DOHH2 (cell line): Measurements from ENCODE around the gene MINDY2.

Source experiments
- CTCF ChIP-seq: fragments of 200-600 bp; sonication (generic); IDR thresholded peaks from one replicate; pipeline ENCODE4 v1.5.1; 2014; ENCODE audit warnings: antibody characterized with exemption, mild to moderate bottlenecking, low read depth, low read length; ENCODE audit not compliant: poor library complexity, severe bottlenecking
- EZH2phosphoT487 ChIP-seq: fragments of 200-600 bp; sonication (generic); IDR thresholded peaks from 2 replicates; pipeline ENCODE4 v1.6.1; 2017; ENCODE audit warnings: borderline replicate concordance, mild to moderate bottlenecking, antibody characterized with exemption, low read length, moderate library complexity, mixed read lengths

- no peak for TF ChIP-seq CTCF
- no peak for TF ChIP-seq EZH2phosphoT487
Measured at GRCh38 chr15:58862326-58862725, 91.2 kb downstream of the MINDY2 start.
